BE2C (cell line): ENCODE measurements around the gene IGFBP1.

ENCODE experiments used
- DNase-seq: peaks from one replicate; pipeline ENCODE4 v3.0.0-alpha.2; 2020
- H3K27me3 ChIP-seq: fragments of 250-450 bp; sonication (Bioruptor Pico); 2 replicates; pipeline ENCODE4 v1.5.1; 2020; ENCODE audit warnings: mild to moderate bottlenecking
- H3K36me3 ChIP-seq: fragments of 250-450 bp; sonication (Bioruptor Pico); 2 replicates; pipeline ENCODE4 v1.5.1; 2020; ENCODE audit warnings: mild to moderate bottlenecking
- H3K4me1 ChIP-seq: fragments of 250-450 bp; sonication (Bioruptor Pico); 2 replicates; pipeline ENCODE4 v1.5.1; 2020
- H3K4me3 ChIP-seq: 2 replicates; pipeline ENCODE4 v1.5.1; 2011; ENCODE audit warnings: low read depth, low read length
- H3K9me3 ChIP-seq: fragments of 250-450 bp; sonication (Bioruptor Pico); 2 replicates; pipeline ENCODE4 v1.5.1; 2020
- CTCF ChIP-seq: IDR thresholded peaks from 2 replicates; pipeline ENCODE4 v1.5.1; 2012; ENCODE audit warnings: mild to moderate bottlenecking, low read depth, low read length

Gene IGFBP1

GRCh38 chr7:45893374-45893995 lies 5.2 kb downstream of the IGFBP1 start:
- no peaks in the 10 kb centered on the region for H3K4me1 ChIP-seq
- TF ChIP-seq CTCF: no peak
- DNase-seq: no peak
- H3K9me3 ChIP-seq: no peaks in the 10 kb centered on the region
- peaks cover 25% of the 10 kb centered on the region for H3K27me3 ChIP-seq
- no peaks in the 10 kb centered on the region for H3K36me3 ChIP-seq
- H3K4me3 ChIP-seq: no peak overlapping the region

GRCh38 chr7:45893996-45894664 lies 5.8 kb downstream of the IGFBP1 start:
- Histone ChIP-seq H3K36me3 (no peaks in the 10 kb centered on the region), H3K4me3 (no peak overlapping the region), H3K4me1 (no peaks in the 10 kb centered on the region), H3K9me3 (no peaks in the 10 kb centered on the region), H3K27me3 (peaks cover 20% of the 10 kb centered on the region)
- DNase-seq: no peak
- TF ChIP-seq CTCF: no peak

- Histone ChIP-seq H3K27me3 (peaks cover 15% of the 10 kb centered on the region), H3K4me3 (no peak overlapping the region), H3K9me3 (no peaks in the 10 kb centered on the region), H3K36me3 (no peaks in the 10 kb centered on the region), H3K4me1 (no peaks in the 10 kb centered on the region)
- TF ChIP-seq CTCF: no peak
- DNase-seq: no peak
Measured at GRCh38 chr7:45894665-45895062, 6.4 kb downstream of the IGFBP1 start.

- 0 out of 2 replicates have a peak, but pooled peaks cover 5% of the 10 kb centered on the region for H3K27me3 ChIP-seq
- no peaks in the 10 kb centered on the region for H3K4me1 ChIP-seq
- H3K4me3 ChIP-seq: no peak overlapping the region
- H3K36me3 ChIP-seq: no peaks in the 10 kb centered on the region
- H3K9me3 ChIP-seq: no peaks in the 10 kb centered on the region
- no peak for TF ChIP-seq CTCF
- no peak for DNase-seq
Measured at GRCh38 chr7:45897042-45897690, 8.9 kb downstream of the IGFBP1 start.

- Histone ChIP-seq H3K27me3 (0 out of 2 replicates have a peak, but pooled peaks cover 5% of the 10 kb centered on the region), H3K36me3 (no peaks in the 10 kb centered on the region), H3K4me1 (no peaks in the 10 kb centered on the region), H3K4me3 (no peak overlapping the region), H3K9me3 (no peaks in the 10 kb centered on the region)
- no peak for DNase-seq
- no peak for TF ChIP-seq CTCF
Measured at GRCh38 chr7:45898222-45898621, 9.9 kb downstream of the IGFBP1 start.

- no peaks in the 10 kb centered on the region for H3K27me3 ChIP-seq
Measured at GRCh38 chr7:45901566-45901965, 13.3 kb downstream of the IGFBP1 start.

More at GRCh38 chr7:45901566-45901965, 13.3 kb downstream of the IGFBP1 start:
- no peaks in the 10 kb centered on the region for H3K36me3 ChIP-seq
- no peak for TF ChIP-seq CTCF
- no peak overlapping the region for H3K4me3 ChIP-seq
- DNase-seq: no peak
- no peaks in the 10 kb centered on the region; the same call in 1 of the 2 replicates for H3K9me3 ChIP-seq
- no peaks in the 10 kb centered on the region for H3K4me1 ChIP-seq
